Measurements from ENCODE around the gene TRIM46. TPM values are rescaled to one million over a fixed set of nuclear protein-coding genes. Genes with fewer than 3 reads are reported as not detected.

Gene TRIM46
- total and polyA plus RNA-seq, 9 of the 15 experiments (the other 6 are each of a cell fraction or from before 2014, with no cell fraction given), result 0.05 to 0.60 (median 0.16) TPM; not detected in 3

GRCh38 chr1:155173478-155174323, at the start of gene TRIM46 (continued):
- TF ChIP-seq ZBTB7A (IDR thresholded peaks at IDR 0.05; ENCODE audit: borderline replicate concordance, control insufficient read depth, low read depth, low read length), result no peak
- TF ChIP-seq, protein P1, sequence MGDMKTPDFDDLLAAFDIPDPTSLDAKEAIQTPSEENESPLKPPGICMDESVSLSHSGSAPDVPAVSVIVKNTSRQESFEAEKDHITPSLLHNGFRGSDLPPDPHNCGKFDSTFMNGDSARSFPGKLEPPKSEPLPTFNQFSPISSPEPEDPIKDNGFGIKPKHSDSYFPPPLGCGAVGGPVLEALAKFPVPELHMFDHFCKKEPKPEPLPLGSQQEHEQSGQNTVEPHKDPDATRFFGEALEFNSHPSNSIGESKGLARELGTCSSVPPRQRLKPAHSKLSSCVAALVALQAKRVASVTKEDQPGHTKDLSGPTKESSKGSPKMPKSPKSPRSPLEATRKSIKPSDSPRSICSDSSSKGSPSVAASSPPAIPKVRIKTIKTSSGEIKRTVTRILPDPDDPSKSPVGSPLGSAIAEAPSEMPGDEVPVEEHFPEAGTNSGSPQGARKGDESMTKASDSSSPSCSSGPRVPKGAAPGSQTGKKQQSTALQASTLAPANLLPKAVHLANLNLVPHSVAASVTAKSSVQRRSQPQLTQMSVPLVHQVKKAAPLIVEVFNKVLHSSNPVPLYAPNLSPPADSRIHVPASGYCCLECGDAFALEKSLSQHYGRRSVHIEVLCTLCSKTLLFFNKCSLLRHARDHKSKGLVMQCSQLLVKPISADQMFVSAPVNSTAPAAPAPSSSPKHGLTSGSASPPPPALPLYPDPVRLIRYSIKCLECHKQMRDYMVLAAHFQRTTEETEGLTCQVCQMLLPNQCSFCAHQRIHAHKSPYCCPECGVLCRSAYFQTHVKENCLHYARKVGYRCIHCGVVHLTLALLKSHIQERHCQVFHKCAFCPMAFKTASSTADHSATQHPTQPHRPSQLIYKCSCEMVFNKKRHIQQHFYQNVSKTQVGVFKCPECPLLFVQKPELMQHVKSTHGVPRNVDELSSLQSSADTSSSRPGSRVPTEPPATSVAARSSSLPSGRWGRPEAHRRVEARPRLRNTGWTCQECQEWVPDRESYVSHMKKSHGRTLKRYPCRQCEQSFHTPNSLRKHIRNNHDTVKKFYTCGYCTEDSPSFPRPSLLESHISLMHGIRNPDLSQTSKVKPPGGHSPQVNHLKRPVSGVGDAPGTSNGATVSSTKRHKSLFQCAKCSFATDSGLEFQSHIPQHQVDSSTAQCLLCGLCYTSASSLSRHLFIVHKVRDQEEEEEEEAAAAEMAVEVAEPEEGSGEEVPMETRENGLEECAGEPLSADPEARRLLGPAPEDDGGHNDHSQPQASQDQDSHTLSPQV (IDR thresholded peaks at IDR 0.05), result 0 out of 2 replicates have a peak, but pooled peaks have one; percentile 47
- TF ChIP-seq SMAD4 (CRISPR knock-in tag; conservative IDR thresholded peaks at IDR 0.05), result no peak
- TF ChIP-seq DDX20 (tag; IDR thresholded peaks at IDR 0.05; ENCODE audit: low read depth), result no peak
- TF ChIP-seq, protein P2, sequence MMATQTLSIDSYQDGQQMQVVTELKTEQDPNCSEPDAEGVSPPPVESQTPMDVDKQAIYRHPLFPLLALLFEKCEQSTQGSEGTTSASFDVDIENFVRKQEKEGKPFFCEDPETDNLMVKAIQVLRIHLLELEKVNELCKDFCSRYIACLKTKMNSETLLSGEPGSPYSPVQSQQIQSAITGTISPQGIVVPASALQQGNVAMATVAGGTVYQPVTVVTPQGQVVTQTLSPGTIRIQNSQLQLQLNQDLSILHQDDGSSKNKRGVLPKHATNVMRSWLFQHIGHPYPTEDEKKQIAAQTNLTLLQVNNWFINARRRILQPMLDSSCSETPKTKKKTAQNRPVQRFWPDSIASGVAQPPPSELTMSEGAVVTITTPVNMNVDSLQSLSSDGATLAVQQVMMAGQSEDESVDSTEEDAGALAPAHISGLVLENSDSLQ (IDR thresholded peaks at IDR 0.05), result no peak
- no peak for TF ChIP-seq ZNF239 (CRISPR knock-in tag; IDR thresholded peaks at IDR 0.05)
- no peak for TF ChIP-seq ZNF740 (CRISPR knock-in tag; IDR thresholded peaks at IDR 0.05)
- peak in 1 of 2 experiments; percentile 18; a peak in 1 of 4 replicates for TF ChIP-seq ZNF740 (tag; IDR thresholded peaks at IDR 0.05)
- TF ChIP-seq, protein P3, sequence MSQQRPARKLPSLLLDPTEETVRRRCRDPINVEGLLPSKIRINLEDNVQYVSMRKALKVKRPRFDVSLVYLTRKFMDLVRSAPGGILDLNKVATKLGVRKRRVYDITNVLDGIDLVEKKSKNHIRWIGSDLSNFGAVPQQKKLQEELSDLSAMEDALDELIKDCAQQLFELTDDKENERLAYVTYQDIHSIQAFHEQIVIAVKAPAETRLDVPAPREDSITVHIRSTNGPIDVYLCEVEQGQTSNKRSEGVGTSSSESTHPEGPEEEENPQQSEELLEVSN (IDR thresholded peaks at IDR 0.05; ENCODE audit: borderline replicate concordance in 1 of 2, extremely low read depth in 1 of 2, insufficient read depth in 1 of 2, insufficient read length in 1 of 2, low read depth in 1 of 2, low read length in 1 of 2, poor library complexity in 1 of 2, severe bottlenecking in 1 of 2), result peak in 1 of 2 experiments; percentile 74
- no peak for TF ChIP-seq HNRNPLL (IDR thresholded peaks at IDR 0.05; ENCODE audit: low read depth, low read length, poor library complexity, severe bottlenecking)
